Ovary (tissue), 9 donors: ENCODE results near the gene TEX38. TPM values are rescaled to one million over a fixed set of nuclear protein-coding genes. Genes with fewer than 3 reads are reported as not detected.
A peak's percentile ranks its signal among the peaks of the same experiment; 100 is the strongest.

ENCODE experiments used
- DNase-seq, 5 donors: peaks; one replicate each; pipeline ENCODE4 v3.0.0-alpha.2; 2019 to 2020
- H3K27ac ChIP-seq, 2 donors: fragments of 200-600 bp; one replicate each; pipeline versions ENCODE4 v1.5.1 to v1.8.0; 2019 to 2022
- H3K27me3 ChIP-seq: fragments of 200-600 bp; one replicate; pipeline ENCODE4 v1.8.0; 2022
- H3K36me3 ChIP-seq: fragments of 200-600 bp; sonication (generic); one replicate; pipeline ENCODE4 v1.5.1; 2019
- H3K4me1 ChIP-seq: one replicate; pipeline ENCODE4 v1.8.1; 2013; ENCODE audit warnings: mild to moderate bottlenecking, moderate library complexity; ENCODE audit not compliant: insufficient read depth
- H3K4me3 ChIP-seq: fragments of 200-600 bp; sonication (generic); one replicate; pipeline ENCODE4 v1.5.1; 2017
- H3K9me3 ChIP-seq, 2 donors: fragments of 200-600 bp in 1 of 2; sonication (generic) in 1 of 2; one replicate each; pipeline versions ENCODE4 v1.5.1 to v1.8.1; 2013 to 2019; ENCODE audit warnings: mild to moderate bottlenecking in 1 of 2, moderate library complexity in 1 of 2
- CTCF ChIP-seq, 3 donors: fragments of 450-650 bp in 2 of 3; fragments of 200-600 bp in 1 of 3; IDR thresholded peaks; one replicate each; pipeline versions ENCODE4 v1.5.1 to v1.8.0; 2016 to 2022; ENCODE audit warnings: antibody characterized with exemption in 3 of 3, mild to moderate bottlenecking in 1 of 3
- EP300 ChIP-seq: sonication (generic); formaldehyde crosslinking; IDR thresholded peaks from one replicate; pipeline ENCODE4 v1.6.1; 2017; ENCODE audit warnings: antibody characterized with exemption
- POLR2A ChIP-seq: fragments of 450-650 bp; IDR thresholded peaks from one replicate; pipeline ENCODE4 v1.6.1; 2017; ENCODE audit warnings: antibody characterized with exemption, mild to moderate bottlenecking, moderate library complexity
- WGBS, 3 donors: extraction: QIAGEN DNeasy Blood & Tissue Kit in 1 of 3; methylation state at CpG; one replicate each; pipeline versions ENCODE4 v1.1.5 to v1.1.7; 2013 to 2017; 5-methylcytosine and 5-hydroxymethylcytosine counted together
- intact Hi-C, 4 donors: fragments of 100-400 bp; cut with DNase I; formaldehyde crosslinking; loops; one replicate each; pipeline versions ENCODE4 v1.11.0 to v1.15.1; 2022 to 2023
- polyA plus RNA-seq, 2 donors: library from polyadenylated mRNA; stranded (reverse); fragments of 200-250 nt in 1 of 2; fragments of 350-450 nt in 1 of 2; fragmentation: Illumina TruSeq in 1 of 2; extraction: RNeasy Lipid Tissue Mini Kit (QIAGEN cat#74804) in 1 of 2; gene quantifications; one replicate each; pipeline ENCODE4 v1.2.3, GENCODE V29; 2013 to 2014
- total RNA-seq, 7 donors: library from RNA; depleted of rRNA in 2 of 7; stranded (reverse); fragments of >200 nt in 2 of 7; fragmentation: NEBNext Ultra II Directional in 3 of 7; extraction: Animal tissue kit (Norgen Biotek cat#: 25700) in 3 of 7; gene quantifications; one replicate each; pipeline versions ENCODE4 v1.1.0 to v1.2.4, GENCODE V29; 2016 to 2023
- donor health status: DM: no; HTN: no; CAD: no; lungs with moderate emphysema.
- donor health status: DM: no; HTN: no; CAD: no.
- donor health status: Bipolar disorder and iron deficiency.
- donor health status: DM: yes; HTN: yes; CAD: no.
- donor health status: DM: no; HTN: no; CAD: no.
- donor health status: DM: yes; HTN: yes; CAD: no.

TEX38 gene
- total and polyA plus RNA-seq, 9 donors, result 0.08 to 0.45 TPM; not detected in 7

GRCh38 chr1:46681333-46682034 lies 9.8 kb downstream of the TEX38 start:
- Histone ChIP-seq H3K4me1 (no peaks in the 10 kb centered on the region), H3K36me3 (no peaks in the 10 kb centered on the region), H3K27me3 (no peaks in the 10 kb centered on the region), H3K27ac (no peak overlapping the region), H3K9me3 (no peaks in the 10 kb centered on the region), H3K4me3 (no peak overlapping the region)
- 81 to 93% (median 93%) methylated on average over 1 of the region's 1 CpG for WGBS, 3 donors
- no peak for DNase-seq
- no peak for TF ChIP-seq EP300
- TF ChIP-seq CTCF (IDR thresholded peaks at IDR 0.05), result no peak
- no peak for TF ChIP-seq POLR2A
- intact Hi-C loops, result no loop called here

GRCh38 chr1:46682064-46682463 lies 10.4 kb downstream of the TEX38 start:
- Histone ChIP-seq H3K4me1 (no peaks in the 10 kb centered on the region), H3K36me3 (no peaks in the 10 kb centered on the region), H3K4me3 (no peak overlapping the region), H3K27me3 (no peaks in the 10 kb centered on the region), H3K27ac (no peak overlapping the region), H3K9me3 (no peaks in the 10 kb centered on the region)
- WGBS, 3 donors, result 60 to 73% (median 72%) methylated on average over 1 of the region's 1 CpG
- intact Hi-C loops, result no loop called here
- TF ChIP-seq POLR2A (no peak), CTCF (IDR thresholded peaks at IDR 0.05) (no peak), EP300 (no peak)
- DNase-seq, result no peak

- no peaks in the 10 kb centered on the region for H3K27me3 ChIP-seq
- TF ChIP-seq POLR2A (no peak), EP300 (no peak), CTCF (IDR thresholded peaks at IDR 0.05) (no peak)
- H3K9me3 ChIP-seq, result no peaks in the 10 kb centered on the region
- no peak overlapping the region for H3K27ac ChIP-seq
- DNase-seq, result no peak
- peaks cover 4% of the 10 kb centered on the region for H3K4me1 ChIP-seq
- 97 to 99% (median 98%) methylated on average over 2 of the region's 2 CpGs for WGBS, 3 donors
- H3K36me3 ChIP-seq, result no peaks in the 10 kb centered on the region
- no peak overlapping the region for H3K4me3 ChIP-seq
- intact Hi-C loops, result no loop called here
Measured at GRCh38 chr1:46684670-46685069, 13.0 kb downstream of the TEX38 start.

GRCh38 chr1:46686255-46686654 lies 14.6 kb downstream of the TEX38 start:
- Histone ChIP-seq H3K27ac (peak overlapping the region in 1 of 2 donors; percentile 6), H3K27me3 (no peaks in the 10 kb centered on the region), H3K4me1 (peaks cover 4% of the 10 kb centered on the region), H3K36me3 (no peaks in the 10 kb centered on the region), H3K4me3 (no peak overlapping the region), H3K9me3 (no peaks in the 10 kb centered on the region)
- TF ChIP-seq CTCF (IDR thresholded peaks at IDR 0.05) (no peak), EP300 (no peak), POLR2A (no peak)
- 39 to 62% (median 49%) methylated on average over 1 of the region's 1 CpG for WGBS, 3 donors
- intact Hi-C loops, result no loop called here
- DNase-seq, result no peak
